GM23338 (cell line): ENCODE measurements around the gene FRMD1. TPM values are rescaled to one million over a fixed set of nuclear protein-coding genes. Genes with fewer than 3 reads are reported as not detected.
"Not testable (repeated sequence)": the region's sequence is repeated elsewhere in the genome, so short reads cannot be mapped to it uniquely, and the experiment has no call there.

ENCODE experiments used
- ATAC-seq: fragments of 200-7000 bp; cut with Tn5 transposase; 3 replicates; pipeline ENCODE4 v1.9.1; 2020
- DNase-seq: peaks from one replicate; pipeline ENCODE4 v3.0.0-alpha.2; 2015; ENCODE audit warnings: low spot score
- H2AFZ ChIP-seq: fragments of 200-600 bp; sonication (generic); 2 replicates; pipeline ENCODE4 v1.8.0; 2016; ENCODE audit warnings: antibody characterized with exemption, mild to moderate bottlenecking, moderate library complexity
- H3F3A ChIP-seq: fragments of 200-600 bp; sonication (generic); replicated peaks from 2 replicates; pipeline ENCODE4 v1.8.0; 2017; ENCODE audit warnings: antibody characterized with exemption, mixed run types, low read depth
- H3K27ac ChIP-seq: fragments of 200-600 bp; sonication (generic); 2 replicates; pipeline ENCODE4 v1.6.1; 2016; ENCODE audit warnings: low read depth
- H3K27me3 ChIP-seq: fragments of 200-600 bp; sonication (generic); 2 replicates; pipeline ENCODE4 v1.8.0; 2016; ENCODE audit warnings: mild to moderate bottlenecking, mixed run types, moderate library complexity; ENCODE audit not compliant: insufficient read depth
- H3K36me3 ChIP-seq: fragments of 200-600 bp; sonication (generic); 2 replicates; pipeline ENCODE4 v1.8.0; 2016; ENCODE audit warnings: mild to moderate bottlenecking; ENCODE audit not compliant: insufficient read depth
- H3K4me1 ChIP-seq: fragments of 200-600 bp; sonication (generic); 2 replicates; pipeline ENCODE4 v1.8.0; 2016; ENCODE audit warnings: mild to moderate bottlenecking, moderate library complexity; ENCODE audit not compliant: insufficient read depth
- H3K4me2 ChIP-seq: fragments of 200-600 bp; sonication (generic); 2 replicates; pipeline ENCODE4 v1.7.1; 2017; ENCODE audit warnings: mixed run types
- H3K4me3 ChIP-seq: fragments of 200-600 bp; sonication (generic); 2 replicates; pipeline ENCODE4 v1.6.1; 2016; ENCODE audit warnings: mixed run types
- H3K79me2 ChIP-seq: fragments of 200-600 bp; sonication (generic); replicated peaks from 2 replicates; pipeline ENCODE4 v1.8.0; 2017; ENCODE audit warnings: mild to moderate bottlenecking; ENCODE audit not compliant: insufficient read depth
- H3K9me2 ChIP-seq: fragments of 200-600 bp; sonication (generic); 2 replicates; pipeline ENCODE4 v1.8.0; 2017; ENCODE audit not compliant: insufficient read depth
- H4K20me1 ChIP-seq: fragments of 200-600 bp; sonication (generic); replicated peaks from 2 replicates; pipeline ENCODE4 v1.8.0; 2017; ENCODE audit warnings: mild to moderate bottlenecking; ENCODE audit not compliant: insufficient read depth
- H3K27ac Mint-ChIP-seq: 2 replicates; pipeline ENCODE4 v1.8.0; 2020; ENCODE audit warnings: inconsistent platforms, mild to moderate bottlenecking, moderate library complexity, mixed read lengths
- H3K27me3 Mint-ChIP-seq: 3 replicates; pipeline ENCODE4 v1.8.0; 2022; ENCODE audit warnings: low read depth, mild to moderate bottlenecking, moderate library complexity, mixed read lengths, inconsistent platforms; ENCODE audit not compliant: insufficient read depth, poor library complexity
- H3K36me3 Mint-ChIP-seq: 3 replicates; pipeline ENCODE4 v1.8.0; 2021; ENCODE audit warnings: low read depth, mild to moderate bottlenecking, inconsistent platforms, moderate library complexity, mixed read lengths
- H3K4me1 Mint-ChIP-seq: 3 replicates; pipeline ENCODE4 v1.8.0; 2020; ENCODE audit warnings: mild to moderate bottlenecking, inconsistent platforms, mixed read lengths
- H3K4me3 Mint-ChIP-seq: 3 replicates; pipeline ENCODE4 v1.8.0; 2021; ENCODE audit warnings: moderate library complexity, mild to moderate bottlenecking, inconsistent platforms, mixed read lengths
- H3K9me3 Mint-ChIP-seq: 3 replicates; pipeline ENCODE4 v1.8.0; 2020; ENCODE audit warnings: moderate library complexity, mild to moderate bottlenecking, inconsistent platforms, mixed read lengths
- CREB1 ChIP-seq: fragments of 250-450 bp; sonication (Bioruptor Pico); IDR thresholded peaks from 2 replicates; pipeline ENCODE4 v1.5.0; 2020; ENCODE audit warnings: low read depth, mild to moderate bottlenecking, moderate library complexity
- ETS1 ChIP-seq: IDR thresholded peaks from 2 replicates; pipeline ENCODE4 v1.6.1; 2016; ENCODE audit warnings: antibody characterized with exemption
- EZH2 ChIP-seq: fragments of 200-600 bp; sonication (generic); IDR thresholded peaks from one replicate; pipeline ENCODE4 v1.8.0; 2017; ENCODE audit warnings: antibody characterized with exemption, mild to moderate bottlenecking, low read depth; ENCODE audit not compliant: unreplicated experiment
- EZH2phosphoT487 ChIP-seq: fragments of 200-600 bp; sonication (generic); IDR thresholded peaks from one replicate; pipeline ENCODE4 v1.8.1; 2018; ENCODE audit warnings: antibody characterized with exemption; ENCODE audit not compliant: unreplicated experiment
- JUNB ChIP-seq: IDR thresholded peaks from one replicate; pipeline ENCODE4 v1.6.1; 2016; ENCODE audit warnings: antibody characterized with exemption; ENCODE audit not compliant: unreplicated experiment
- NANOG ChIP-seq: IDR thresholded peaks from 2 replicates; pipeline ENCODE4 v1.6.1; 2016; ENCODE audit warnings: antibody characterized with exemption, borderline replicate concordance
- POLR2AphosphoS5 ChIP-seq: IDR thresholded peaks from 2 replicates; pipeline ENCODE4 v1.6.1; 2016; ENCODE audit warnings: antibody characterized with exemption, low read depth
- STAT1 ChIP-seq: IDR thresholded peaks from one replicate; pipeline ENCODE4 v1.6.1; 2016; ENCODE audit warnings: antibody characterized with exemption; ENCODE audit not compliant: unreplicated experiment
- ZNF114 ChIP-seq: fragments of 250-450 bp; sonication (Bioruptor Pico); IDR thresholded peaks from 2 replicates; pipeline ENCODE4 v1.5.0; 2020; ENCODE audit warnings: mild to moderate bottlenecking, moderate library complexity
- ZNF462 ChIP-seq: fragments of 250-450 bp; sonication (Bioruptor Pico); IDR thresholded peaks from 2 replicates; pipeline ENCODE4 v1.5.0; 2020; ENCODE audit warnings: mild to moderate bottlenecking, moderate library complexity
- polyA plus RNA-seq: library from polyadenylated mRNA; unstranded; fragments of >200 nt; fragmentation: Nextera tagmentation; extraction: Ambion mirVana; gene quantifications from 2 replicates; pipeline ENCODE4 v1.2.1, GENCODE V29; 2016
- total RNA-seq: library from RNA; depleted of rRNA; stranded (reverse); fragments of >200 nt; shearing (Covaris generic); gene quantifications from 2 replicates; pipeline ENCODE4 v1.2.3, GENCODE V29; 2014

FRMD1 gene
- total and polyA plus RNA-seq, 2 experiments from 2014 or later, result 1.0 to 2.0 TPM

GRCh38 chr6:168080393-168081077, 1.5 kb upstream of the FRMD1 start:
- no peak overlapping the region for H2AFZ ChIP-seq
- no peaks in the 10 kb centered on the region for H4K20me1 ChIP-seq
- H3K9me2 ChIP-seq, result no peaks in the 10 kb centered on the region
- H3K27me3 Mint-ChIP-seq, result peaks cover 19% of the 10 kb centered on the region
- ATAC-seq (no peak), DNase-seq (no peak)
- no peaks in the 10 kb centered on the region for H3K4me1 ChIP-seq
- H3K4me3 ChIP-seq, result no peak overlapping the region
- peaks cover 21% of the 10 kb centered on the region for H3K4me1 Mint-ChIP-seq
- no peaks in the 10 kb centered on the region for H3K36me3 Mint-ChIP-seq
- no peak overlapping the region for H3K27ac Mint-ChIP-seq
- no peak overlapping the region for H3K27ac ChIP-seq
- H3K79me2 ChIP-seq, result no peaks in the 10 kb centered on the region
- no peaks in the 10 kb centered on the region for H3F3A ChIP-seq
- no peaks in the 10 kb centered on the region for H3K27me3 ChIP-seq
- H3K36me3 ChIP-seq, result no peaks in the 10 kb centered on the region
- no peak overlapping the region for H3K4me3 Mint-ChIP-seq
- no peak overlapping the region for H3K4me2 ChIP-seq
- H3K9me3 Mint-ChIP-seq, result no peaks in the 10 kb centered on the region
- TF ChIP-seq STAT1, result no peak

GRCh38 chr6:168078175-168078942, 653 bp downstream of the FRMD1 start:
- Histone ChIP-seq H3K9me2 (no peaks in the 10 kb centered on the region), H3K4me1 (no peaks in the 10 kb centered on the region), H2AFZ (no peak overlapping the region), H3K36me3 (no peaks in the 10 kb centered on the region), H3F3A (0 out of 2 replicates have a peak, but pooled peaks cover 3% of the 10 kb centered on the region), H3K79me2 (no peaks in the 10 kb centered on the region), H3K27ac (no peak overlapping the region), H3K4me2 (no peak overlapping the region), H3K4me3 (no peak overlapping the region), H4K20me1 (no peaks in the 10 kb centered on the region), H3K27me3 (no peaks in the 10 kb centered on the region)
- no peak overlapping the region for H3K27ac Mint-ChIP-seq
- H3K36me3 Mint-ChIP-seq, result no peaks in the 10 kb centered on the region
- peaks cover 10% of the 10 kb centered on the region for H3K4me1 Mint-ChIP-seq
- no peak overlapping the region for H3K4me3 Mint-ChIP-seq
- H3K27me3 Mint-ChIP-seq, result peaks cover 19% of the 10 kb centered on the region
- DNase-seq (no peak), ATAC-seq (no peak)
- H3K9me3 Mint-ChIP-seq, result no peaks in the 10 kb centered on the region
- TF ChIP-seq EZH2 (no peak), ETS1 (no peak), ZNF114 (CRISPR knock-in tag) (no peak), JUNB (no peak), STAT1 (no peak), ZNF462 (CRISPR knock-in tag) (no peak), NANOG (no peak), EZH2phosphoT487 (no peak), POLR2AphosphoS5 (no peak), CREB1 (no peak)

- H3K27me3 ChIP-seq, H3K4me1 ChIP-seq, H3K27ac Mint-ChIP-seq, H4K20me1 ChIP-seq, DNase-seq, H3F3A ChIP-seq, H3K4me3 Mint-ChIP-seq, H3K36me3 Mint-ChIP-seq, H3K4me2 ChIP-seq, H3K27ac ChIP-seq, H3K36me3 ChIP-seq, ATAC-seq, H3K4me3 ChIP-seq, H2AFZ ChIP-seq, H3K4me1 Mint-ChIP-seq, H3K9me3 Mint-ChIP-seq, H3K79me2 ChIP-seq, H3K9me2 ChIP-seq: not testable (repeated sequence)
- peaks cover 18% of the 10 kb centered on the region for H3K27me3 Mint-ChIP-seq
Measured at GRCh38 chr6:168077401-168077800, 1.6 kb downstream of the FRMD1 start.
